WI38 (cell line): ENCODE measurements around the gene CELF4.

Experiments
- H3K4me3 ChIP-seq: 2 replicates; pipeline ENCODE4 v1.5.1; 2011; ENCODE audit warnings: low read depth, mild to moderate bottlenecking, control low read depth, low read length
- TF ChIP-seq, protein P1 (sequence below): IDR thresholded peaks from 2 replicates; pipeline ENCODE4 v1.5.1; 2012; ENCODE audit warnings: low read depth, mild to moderate bottlenecking, control low read depth, low read length

Gene CELF4

DNA sequence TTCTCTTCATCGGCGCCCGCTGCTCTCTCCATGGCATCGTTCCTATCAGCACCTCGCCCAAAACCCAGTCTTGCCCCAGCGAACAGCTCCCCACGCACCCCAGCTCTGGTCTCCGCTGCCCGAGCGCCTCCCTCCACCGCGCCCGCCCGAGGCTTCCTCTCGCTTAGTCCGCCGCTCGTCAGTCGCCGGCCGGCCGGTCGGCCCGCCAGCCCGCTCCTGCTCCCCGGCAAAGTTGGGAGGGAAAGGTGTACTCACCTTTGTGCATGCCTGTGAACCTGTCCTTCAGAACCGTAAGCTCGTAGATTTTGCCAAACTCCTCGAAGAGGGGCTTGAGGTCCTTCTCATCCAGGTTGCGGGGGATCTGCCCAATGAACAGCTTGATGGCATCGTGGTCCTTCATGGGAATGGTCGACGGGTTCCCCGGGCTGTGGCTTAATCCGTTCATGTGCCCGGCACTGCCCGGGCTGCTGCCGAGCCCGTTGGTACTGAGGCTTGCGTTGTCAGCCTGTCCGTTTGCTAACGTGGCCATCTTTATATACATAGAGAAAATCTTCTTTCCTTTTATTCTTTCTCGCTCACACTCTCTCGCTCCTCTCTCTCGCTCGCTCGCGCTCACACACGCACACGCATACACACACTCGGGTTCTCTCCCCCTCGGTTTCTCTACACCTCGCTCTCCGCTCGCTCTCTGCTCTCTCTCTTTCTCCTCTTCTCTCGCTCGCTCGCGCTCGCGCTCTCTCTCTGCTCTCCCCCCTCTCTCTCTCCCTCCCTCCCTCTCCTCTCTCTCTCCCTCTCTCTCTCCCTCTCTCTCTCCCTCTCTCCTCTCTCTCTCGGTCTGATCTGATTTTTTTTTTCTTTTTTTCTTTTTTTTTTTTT, at the start of gene CELF4:
Gene CELF4, minus strand, starts transcription at position 698 of the 876 bp plus-strand sequence.
- peak within 1 kb of the TSS; percentile 47 for H3K4me3 ChIP-seq
- TF ChIP-seq, protein P1, sequence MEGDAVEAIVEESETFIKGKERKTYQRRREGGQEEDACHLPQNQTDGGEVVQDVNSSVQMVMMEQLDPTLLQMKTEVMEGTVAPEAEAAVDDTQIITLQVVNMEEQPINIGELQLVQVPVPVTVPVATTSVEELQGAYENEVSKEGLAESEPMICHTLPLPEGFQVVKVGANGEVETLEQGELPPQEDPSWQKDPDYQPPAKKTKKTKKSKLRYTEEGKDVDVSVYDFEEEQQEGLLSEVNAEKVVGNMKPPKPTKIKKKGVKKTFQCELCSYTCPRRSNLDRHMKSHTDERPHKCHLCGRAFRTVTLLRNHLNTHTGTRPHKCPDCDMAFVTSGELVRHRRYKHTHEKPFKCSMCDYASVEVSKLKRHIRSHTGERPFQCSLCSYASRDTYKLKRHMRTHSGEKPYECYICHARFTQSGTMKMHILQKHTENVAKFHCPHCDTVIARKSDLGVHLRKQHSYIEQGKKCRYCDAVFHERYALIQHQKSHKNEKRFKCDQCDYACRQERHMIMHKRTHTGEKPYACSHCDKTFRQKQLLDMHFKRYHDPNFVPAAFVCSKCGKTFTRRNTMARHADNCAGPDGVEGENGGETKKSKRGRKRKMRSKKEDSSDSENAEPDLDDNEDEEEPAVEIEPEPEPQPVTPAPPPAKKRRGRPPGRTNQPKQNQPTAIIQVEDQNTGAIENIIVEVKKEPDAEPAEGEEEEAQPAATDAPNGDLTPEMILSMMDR = no peak

- no peak overlapping the region for H3K4me3 ChIP-seq
- TF ChIP-seq, protein P1 = no peak
Measured at GRCh38 chr18:37613253-37613565, 47.6 kb upstream of the CELF4 start.

GRCh38 chr18:37612524-37613252, 47.1 kb upstream of the CELF4 start:
- TF ChIP-seq, protein P1 = no peak

GRCh38 chr18:37611614-37612279, 46.1 kb upstream of the CELF4 start:
- no peak overlapping the region for H3K4me3 ChIP-seq
- TF ChIP-seq, protein P1 = no peak

More at GRCh38 chr18:37612524-37613252, 47.1 kb upstream of the CELF4 start:
- no peak overlapping the region for H3K4me3 ChIP-seq

- TF ChIP-seq, protein P1 = no peak
- no peak overlapping the region for H3K4me3 ChIP-seq
Measured at GRCh38 chr18:37608876-37609275, 43.3 kb upstream of the CELF4 start.

GRCh38 chr18:37607281-37607680, 41.7 kb upstream of the CELF4 start:
- no peak overlapping the region for H3K4me3 ChIP-seq
- TF ChIP-seq, protein P1 = no peak
